Activated naive CD4-positive, alpha-beta T cell treated with anti-CD3 and anti-CD28 coated beads, Interleukin-2, amount 50 U/mL, for 72 hours (primary cell): Measurements from ENCODE around the gene HDLBP. TPM values are rescaled to one million over a fixed set of nuclear protein-coding genes. Genes with fewer than 3 reads are reported as not detected.
A peak's percentile ranks its signal among the peaks of the same experiment; 100 is the strongest.

Source experiments
- ATAC-seq, 2 donors: fragments of 150-1000 bp; cut with Tn5 transposase; 2 replicates each; pipeline ENCODE4 v1.10.0; 2021; ENCODE audit warnings: mild to moderate bottlenecking in 2 of 2, moderate library complexity in 2 of 2
- DNase-seq, 2 donors: peaks; one replicate each; pipeline ENCODE4 v3.0.0; 2021 to 2022; ENCODE audit warnings: low spot score in 2 of 2
- H3K27ac Mint-ChIP-seq, 2 donors: one replicate each; pipeline ENCODE4 v1.8.0; 2022; ENCODE audit warnings: mild to moderate bottlenecking in 2 of 2, mixed read lengths in 2 of 2
- H3K36me3 Mint-ChIP-seq, 2 donors: one replicate each; pipeline ENCODE4 v1.8.0; 2022; ENCODE audit warnings: mixed read lengths in 2 of 2
- H3K9me3 Mint-ChIP-seq, 2 donors: one replicate each; pipeline ENCODE4 v1.8.0; 2022; ENCODE audit warnings: mixed read lengths in 2 of 2
- total RNA-seq, 2 donors: library from RNA; stranded (reverse); gene quantifications; one replicate each; pipeline ENCODE4 v1.2.3, GENCODE V29; 2022

HDLBP gene
- total RNA-seq, 2 donors from 2014 or later = 276 to 297 TPM

GRCh38 chr2:241193271-241193670, 122.2 kb downstream of the HDLBP start:
- DNase-seq = no peak
- Mint-ChIP-seq H3K36me3 (no peaks in the 10 kb centered on the region), H3K27ac (no peak overlapping the region), H3K9me3 (no peaks in the 10 kb centered on the region)
- no peak for ATAC-seq

- no peaks in the 10 kb centered on the region for H3K36me3 Mint-ChIP-seq
- H3K27ac Mint-ChIP-seq = no peak overlapping the region
- DNase-seq = no peak
- ATAC-seq = no peak
- no peaks in the 10 kb centered on the region for H3K9me3 Mint-ChIP-seq
Observed at GRCh38 chr2:241191081-241191480, 124.4 kb downstream of the HDLBP start.

- DNase-seq (no peak), ATAC-seq (peak in 1 of 2 donors; percentile 42)
- Mint-ChIP-seq H3K36me3 (no peaks in the 10 kb centered on the region), H3K27ac (no peak overlapping the region), H3K9me3 (no peaks in the 10 kb centered on the region)
Observed at GRCh38 chr2:241190291-241190981, 125.0 kb downstream of the HDLBP start.

GRCh38 chr2:241189856-241190201, 125.6 kb downstream of the HDLBP start:
- H3K9me3 Mint-ChIP-seq = no peaks in the 10 kb centered on the region
- no peaks in the 10 kb centered on the region for H3K36me3 Mint-ChIP-seq
- DNase-seq = no peak
- H3K27ac Mint-ChIP-seq = no peak overlapping the region
- peak in 1 of 2 donors; percentile 11 for ATAC-seq

GRCh38 chr2:241189093-241189855, 126.2 kb downstream of the HDLBP start:
- Mint-ChIP-seq H3K36me3 (no peaks in the 10 kb centered on the region), H3K9me3 (no peaks in the 10 kb centered on the region), H3K27ac (no peak overlapping the region)
- DNase-seq (no peak), ATAC-seq (peak in 1 of 2 donors; percentile 11)

- ATAC-seq (peak in 1 of 2 donors; percentile 29), DNase-seq (no peak)
- Mint-ChIP-seq H3K9me3 (no peaks in the 10 kb centered on the region), H3K36me3 (no peaks in the 10 kb centered on the region), H3K27ac (no peak within 1 kb of the TSS)
Observed at GRCh38 chr2:241188361-241189092, 126.9 kb downstream of the HDLBP start, which contains the start of gene ANO7. Gene ANO7, plus strand, starts transcription at chr2:241188677. Its CDS starts 1,387 bp downstream, at chr2:241190064.

GRCh38 chr2:241187918-241188234, 127.6 kb downstream of the HDLBP start:
- ATAC-seq (no peak), DNase-seq (no peak)
- no peaks in the 10 kb centered on the region for H3K36me3 Mint-ChIP-seq
- H3K27ac Mint-ChIP-seq = no peak overlapping the region
- H3K9me3 Mint-ChIP-seq = no peaks in the 10 kb centered on the region

GRCh38 chr2:241187101-241187917, 128.2 kb downstream of the HDLBP start:
- H3K36me3 Mint-ChIP-seq = no peaks in the 10 kb centered on the region
- H3K9me3 Mint-ChIP-seq = no peaks in the 10 kb centered on the region
- ATAC-seq (no peak), DNase-seq (no peak)
- no peak overlapping the region for H3K27ac Mint-ChIP-seq

GRCh38 chr2:241185961-241186360, 129.5 kb downstream of the HDLBP start:
- ATAC-seq (no peak), DNase-seq (no peak)
- no peaks in the 10 kb centered on the region for H3K36me3 Mint-ChIP-seq
- H3K27ac Mint-ChIP-seq = no peak overlapping the region
- no peaks in the 10 kb centered on the region for H3K9me3 Mint-ChIP-seq

GRCh38 chr2:241184901-241185300, 130.6 kb downstream of the HDLBP start:
- Mint-ChIP-seq H3K9me3 (no peaks in the 10 kb centered on the region), H3K27ac (no peak overlapping the region), H3K36me3 (no peaks in the 10 kb centered on the region)
- DNase-seq = no peak
- ATAC-seq = no peak

- no peaks in the 10 kb centered on the region for H3K9me3 Mint-ChIP-seq
- no peak for ATAC-seq
Observed at GRCh38 chr2:241183221-241183620, 132.3 kb downstream of the HDLBP start.

GRCh38 chr2:241182531-241183133, 132.8 kb downstream of the HDLBP start:
- ATAC-seq = no peak
- Mint-ChIP-seq H3K9me3 (no peaks in the 10 kb centered on the region), H3K27ac (no peak overlapping the region), H3K36me3 (no peaks in the 10 kb centered on the region)
- DNase-seq = no peak

More at GRCh38 chr2:241183221-241183620, 132.3 kb downstream of the HDLBP start:
- Mint-ChIP-seq H3K27ac (peak overlapping the region in 1 of 2 donors; percentile 29), H3K36me3 (no peaks in the 10 kb centered on the region)
- DNase-seq = no peak

- no peak for ATAC-seq
- no peak for DNase-seq
- no peaks in the 10 kb centered on the region for H3K36me3 Mint-ChIP-seq
- no peaks in the 10 kb centered on the region for H3K9me3 Mint-ChIP-seq
- H3K27ac Mint-ChIP-seq = no peak overlapping the region
Observed at GRCh38 chr2:241182126-241182525, 133.3 kb downstream of the HDLBP start.

GRCh38 chr2:241180495-241180894, 135.0 kb downstream of the HDLBP start:
- Mint-ChIP-seq H3K27ac (no peak overlapping the region), H3K36me3 (peaks cover 0 to under 1% of the 10 kb centered on the region in 2 donors), H3K9me3 (no peaks in the 10 kb centered on the region)
- ATAC-seq = no peak
- DNase-seq = no peak

GRCh38 chr2:241179899-241180298, 135.6 kb downstream of the HDLBP start:
- peaks cover 6% of the 10 kb centered on the region in 2 donors for H3K36me3 Mint-ChIP-seq
- ATAC-seq (peak; percentile 34 to 94), DNase-seq (no peak)
- H3K27ac Mint-ChIP-seq = peak overlapping the region in 1 of 2 donors; percentile 68
- no peaks in the 10 kb centered on the region for H3K9me3 Mint-ChIP-seq

GRCh38 chr2:241178961-241179360, 136.5 kb downstream of the HDLBP start:
- Mint-ChIP-seq H3K27ac (no peak overlapping the region), H3K9me3 (no peaks in the 10 kb centered on the region), H3K36me3 (peaks cover 6 to 11% of the 10 kb centered on the region in 2 donors)
- no peak for ATAC-seq
- DNase-seq = no peak
